ENCODE measurements around the gene HIRA. TPM values are rescaled to one million over a fixed set of nuclear protein-coding genes. Genes with fewer than 3 reads are reported as not detected.
A peak's percentile ranks its signal among the peaks of the same experiment; 100 is the strongest.
"Not testable (repeated sequence)": the region's sequence is repeated elsewhere in the genome, so short reads cannot be mapped to it uniquely, and the experiment has no call there.

Gene HIRA
- polyA plus RNA-seq, 3 donors = 35.7 to 37.1 (median 36.0) TPM

DNA sequence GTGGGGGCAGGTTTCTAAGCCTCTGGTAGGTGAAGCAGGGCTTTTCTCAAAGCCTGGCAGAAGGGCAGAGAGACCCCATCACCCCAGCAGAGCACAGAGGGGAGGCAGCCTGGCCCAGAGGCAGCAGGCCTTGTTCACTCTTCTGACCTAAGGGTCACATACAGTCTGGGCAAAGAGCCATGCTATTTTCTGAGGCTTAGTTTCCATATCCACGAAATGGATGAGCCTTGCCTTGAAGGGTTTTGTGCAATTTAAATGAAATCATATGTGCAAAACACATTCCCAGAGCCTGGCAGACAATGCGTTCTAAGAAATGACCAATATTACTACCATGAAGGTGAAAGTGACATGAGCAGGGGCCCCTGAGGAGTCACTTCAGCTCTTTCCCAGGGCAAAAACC is 44.5 kb downstream of the HIRA start:
- DNase-seq = no peak

DNA sequence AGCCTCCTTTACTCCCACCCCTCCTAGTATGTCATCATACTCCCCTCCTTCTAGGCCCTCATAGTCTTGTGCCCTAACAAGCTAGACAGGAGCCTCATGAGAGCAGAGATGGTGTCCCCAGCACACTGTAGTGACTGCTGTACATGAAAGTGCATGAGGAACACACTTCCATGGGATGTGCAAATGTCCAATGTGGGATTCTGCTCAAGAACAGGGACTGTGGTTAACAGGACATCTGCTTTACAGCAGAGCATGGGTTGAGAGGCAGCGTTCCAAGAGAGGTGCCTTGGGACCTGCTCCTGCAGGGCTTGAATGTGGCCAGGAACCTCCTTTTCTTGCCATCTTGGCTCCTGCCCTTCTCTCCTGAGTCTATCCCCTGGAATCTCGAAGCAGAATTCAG is 45.3 kb downstream of the HIRA start:
- no peak for DNase-seq

GRCh38 chr22:19385221-19385906 is 46.2 kb downstream of the HIRA start:
- DNase-seq = no peak

- DNase-seq = no peak
Observed at GRCh38 chr22:19383292-19383691, 48.2 kb downstream of the HIRA start.

DNA sequence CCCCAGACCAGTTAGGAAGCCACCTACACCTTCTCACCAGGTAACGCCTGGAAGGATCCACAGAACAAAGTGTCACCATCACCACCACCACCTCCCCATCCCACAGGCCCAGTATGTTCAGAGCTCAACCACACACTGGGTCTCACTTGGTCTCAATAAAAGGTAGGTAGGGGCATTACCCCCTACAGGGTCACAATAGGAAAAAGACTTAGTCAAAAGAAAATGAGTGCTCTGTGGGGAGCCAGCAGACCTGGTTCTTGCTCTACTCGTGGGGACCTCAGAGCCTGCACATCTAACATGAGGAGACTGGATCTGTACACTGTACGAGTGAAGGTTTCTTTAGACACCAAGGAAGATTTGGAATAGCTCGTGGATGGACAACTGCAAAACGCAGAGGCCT is 49.3 kb downstream of the HIRA start:
- DNase-seq = no peak

DNA sequence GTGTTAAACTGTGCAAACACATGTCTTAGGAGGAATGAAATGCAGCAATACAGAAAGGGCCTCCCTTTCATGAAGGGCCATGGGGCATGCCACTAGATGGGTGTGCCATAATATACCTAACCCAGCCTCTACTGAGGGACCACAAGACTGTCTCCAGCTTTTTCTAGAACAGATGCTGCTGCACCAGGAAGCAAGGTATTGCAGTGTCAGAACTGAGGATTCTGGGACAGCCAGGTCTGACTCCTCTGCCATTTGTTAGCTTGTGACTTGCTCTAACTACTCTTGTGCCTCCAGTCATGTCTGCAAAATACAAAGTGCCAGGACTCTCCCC is 53.2 kb downstream of the HIRA start:
- no peak for DNase-seq

DNA sequence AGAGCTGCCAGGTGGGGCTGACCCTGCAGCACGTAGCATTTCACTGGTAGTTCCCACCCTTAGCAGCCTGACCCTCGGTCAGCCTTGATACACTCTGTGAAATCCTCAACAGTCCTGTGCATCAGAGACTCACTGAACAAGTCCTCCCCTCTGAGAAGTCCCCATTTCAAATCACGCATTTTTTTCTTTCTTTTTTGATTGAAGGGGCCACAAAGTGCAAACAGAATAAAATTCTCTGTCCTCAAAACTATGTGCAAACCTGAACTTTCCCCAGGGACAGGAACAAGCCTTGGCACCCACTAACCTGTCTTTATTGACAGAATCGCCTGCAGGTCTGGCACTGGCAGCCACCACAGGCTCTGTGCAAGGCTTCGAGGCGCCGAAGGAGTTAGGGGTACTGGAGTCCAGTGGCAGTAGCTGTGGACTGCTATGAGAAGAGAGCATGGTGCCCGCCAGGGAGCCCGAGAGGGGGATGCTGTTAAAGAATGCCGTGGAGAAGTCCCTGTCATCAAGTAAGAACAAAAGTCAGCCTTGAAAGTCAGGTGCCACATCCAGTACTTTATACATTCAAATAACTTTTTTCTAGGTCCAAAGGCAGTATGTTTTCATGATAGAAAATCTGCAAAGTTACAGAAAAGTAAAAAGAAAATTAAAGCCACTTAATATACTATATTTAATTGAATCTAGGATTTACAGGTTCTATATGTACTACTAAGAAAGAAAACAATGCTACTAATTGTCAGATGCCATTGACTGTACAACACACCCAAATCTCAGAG is 53.8 kb downstream of the HIRA start:
- no peak for DNase-seq

DNA sequence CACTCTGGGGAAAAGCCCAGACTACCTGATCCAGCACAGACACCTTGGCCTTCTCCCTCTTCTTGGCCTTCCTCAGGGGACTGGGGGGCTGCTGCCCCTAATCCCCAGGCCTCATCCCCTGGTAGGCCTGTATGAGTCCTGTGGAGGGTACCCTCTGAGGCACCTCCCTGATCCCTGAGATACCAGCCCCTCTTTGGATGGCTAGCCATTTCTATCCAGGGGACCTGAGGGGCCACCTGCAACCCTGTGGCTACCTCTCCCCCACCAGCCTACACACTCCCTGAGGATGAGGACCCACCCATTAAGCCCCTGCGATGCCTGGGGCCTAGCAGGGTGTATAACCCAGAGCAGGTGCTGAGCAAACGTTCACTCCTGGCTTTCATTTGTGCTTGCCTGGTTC is 54.6 kb downstream of the HIRA start:
- no peak for DNase-seq

DNA sequence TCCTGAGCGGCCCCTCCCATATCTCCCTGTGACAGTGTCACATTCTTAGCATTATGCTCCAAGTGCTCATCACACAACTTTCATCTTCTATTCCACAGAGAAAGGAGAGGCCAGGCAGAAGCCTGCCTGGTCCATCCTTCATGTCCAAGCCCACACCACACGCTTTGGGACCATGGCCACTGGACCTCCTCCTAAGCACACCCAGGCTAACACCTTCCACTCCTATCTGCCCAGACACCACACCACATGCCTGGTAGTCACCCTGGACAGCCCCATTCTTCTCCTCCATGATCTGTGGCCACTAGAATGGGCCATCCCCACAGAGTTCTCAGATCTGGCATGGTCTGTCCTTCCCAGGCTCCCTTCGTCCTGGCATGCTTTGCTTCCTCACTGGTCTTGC is 55.3 kb downstream of the HIRA start:
- no peak for DNase-seq

GRCh38 chr22:19375435-19375834 is 56.1 kb downstream of the HIRA start:
- DNase-seq = no peak

- no peak for DNase-seq
Observed at GRCh38 chr22:19374410-19374809, 57.1 kb downstream of the HIRA start.

- DNase-seq = no peak
Observed at GRCh38 chr22:19373450-19373849, 58.1 kb downstream of the HIRA start.

GRCh38 chr22:19371893-19372292 is 59.6 kb downstream of the HIRA start:
- DNase-seq = no peak

GRCh38 chr22:19368876-19369275 is 62.7 kb downstream of the HIRA start:
- no peak for DNase-seq

- DNase-seq = no peak
Observed at GRCh38 chr22:19367763-19368367, 63.7 kb downstream of the HIRA start.

GRCh38 chr22:19363541-19363940 is 68.0 kb downstream of the HIRA start:
- not testable (repeated sequence) for DNase-seq

GRCh38 chr22:19361501-19362103 is 69.9 kb downstream of the HIRA start:
- DNase-seq = peak; percentile 0

- DNase-seq = no peak
Observed at GRCh38 chr22:19360862-19361261, 70.7 kb downstream of the HIRA start.

- DNase-seq = no peak
Observed at GRCh38 chr22:19360300-19360792, 71.2 kb downstream of the HIRA start.

- DNase-seq = no peak
Observed at GRCh38 chr22:19359554-19360299, 71.8 kb downstream of the HIRA start.

DNA sequence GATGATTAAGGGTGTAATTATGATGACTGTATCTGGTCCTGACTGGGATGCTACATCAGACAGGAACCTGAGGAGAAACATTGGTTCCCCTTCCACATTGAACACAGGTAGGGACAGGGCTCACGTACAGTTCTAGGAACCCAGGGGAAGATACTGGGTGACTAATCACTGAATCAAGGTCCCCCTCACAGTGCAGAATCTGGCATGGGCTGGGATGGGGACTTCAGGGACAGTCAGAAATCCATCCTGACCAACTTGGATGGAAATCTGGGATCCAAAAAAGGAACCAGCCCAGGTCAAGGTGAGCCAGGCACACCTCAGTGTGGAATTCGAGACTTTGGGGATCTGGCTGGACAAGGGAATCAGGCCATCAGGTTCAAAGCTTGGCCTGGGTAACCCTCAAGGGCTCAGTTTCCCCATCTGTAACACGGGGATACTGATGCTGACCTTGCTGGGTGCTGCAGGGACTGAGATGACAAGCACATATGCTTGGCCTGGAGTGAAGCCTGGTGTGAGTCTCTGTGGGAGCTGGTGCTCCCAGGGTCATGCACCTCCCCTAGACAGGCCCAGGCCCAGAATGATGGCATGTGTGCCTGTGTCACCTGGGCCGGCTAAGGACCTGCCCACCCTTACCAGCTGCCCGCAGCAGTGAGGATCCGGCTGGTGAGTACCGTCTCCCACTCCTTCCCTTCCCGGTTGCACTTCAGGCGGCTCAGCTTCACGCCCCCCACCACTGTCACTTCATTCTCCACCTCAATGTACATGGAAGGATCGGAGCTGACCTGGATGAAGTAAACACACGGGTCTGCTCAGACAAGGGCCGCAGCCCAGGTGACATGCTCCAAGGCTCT is 72.6 kb downstream of the HIRA start:
- no peak for DNase-seq
